PC-3 (cell line): Measurements from ENCODE around the gene CDK4. TPM values are rescaled to one million over a fixed set of nuclear protein-coding genes. Genes with fewer than 3 reads are reported as not detected.

Source experiments
- ATAC-seq: fragments of 200-7000 bp; cut with Tn5 transposase; 2 replicates; pipeline ENCODE4 v1.9.1; 2020; ENCODE audit warnings: mild to moderate bottlenecking, moderate library complexity
- BruUV-seq: library from RNA; stranded (reverse); fragments of 400-500 nt; replicated peaks from 2 replicates; lab custom pipeline; 2021; lab: Mats Ljungman, UMichigan
- CTCF ChIA-PET: fragments of 300-600 bp; sonication (Branson Sonifier 250); formaldehyde crosslinking; loops from one replicate; lab custom pipeline; 2022; ENCODE audit warnings: antibody characterized with exemption; lab: Charles Lee
- POLR2A ChIA-PET: fragments of 300-600 bp; sonication (Branson Sonifier 250); formaldehyde crosslinking; loops from one replicate; lab custom pipeline; 2022; ENCODE audit warnings: antibody characterized with exemption; ENCODE audit not compliant: unreplicated experiment; lab: Charles Lee
- DNase-seq: peaks from one replicate; pipeline ENCODE4 v3.0.0-alpha.2; 2015
- H2AFZ ChIP-seq: fragments of 300-600 bp; sonication (generic); 2 replicates; pipeline ENCODE4 v1.6.0; 2016; ENCODE audit warnings: antibody characterized with exemption, low read length
- H3F3A ChIP-seq: fragments of 300-600 bp; sonication (generic); one replicate; pipeline ENCODE4 v1.6.0; 2017; ENCODE audit warnings: antibody characterized with exemption, low read length, control low read depth, mild to moderate bottlenecking; ENCODE audit not compliant: unreplicated experiment
- H3K27ac ChIP-seq: fragments of 300-600 bp; sonication (generic); 2 replicates; pipeline ENCODE4 v1.5.1; 2016; ENCODE audit warnings: mild to moderate bottlenecking, low read length
- H3K27me3 ChIP-seq: fragments of 300-600 bp; sonication (generic); 2 replicates; pipeline ENCODE4 v1.6.1; 2016; ENCODE audit warnings: low read length, mixed read lengths
- H3K36me3 ChIP-seq: fragments of 300-600 bp; sonication (generic); 2 replicates; pipeline ENCODE4 v1.6.1; 2016; ENCODE audit warnings: low read depth, mixed run types, low read length, mixed read lengths
- H3K4me1 ChIP-seq: fragments of 300-600 bp; sonication (generic); 2 replicates; pipeline ENCODE4 v1.5.1; 2016; ENCODE audit warnings: low read length; ENCODE audit not compliant: insufficient read depth
- H3K4me2 ChIP-seq: fragments of 300-600 bp; sonication (generic); 2 replicates; pipeline ENCODE4 v1.6.0; 2016; ENCODE audit warnings: low read length
- H3K4me3 ChIP-seq: fragments of 300-600 bp; sonication (generic); 2 replicates; pipeline ENCODE4 v1.5.1; 2016; ENCODE audit warnings: mild to moderate bottlenecking, low read length, mixed read lengths
- H3K79me2 ChIP-seq: fragments of 300-600 bp; sonication (generic); 2 replicates; pipeline ENCODE4 v1.6.1; 2017; ENCODE audit warnings: low read length, mixed read lengths
- H3K9ac ChIP-seq: fragments of 300-600 bp; sonication (generic); 2 replicates; pipeline ENCODE4 v1.6.0; 2016; ENCODE audit warnings: mild to moderate bottlenecking, low read length
- H3K9me2 ChIP-seq: fragments of 300-600 bp; sonication (generic); replicated peaks from 2 replicates; pipeline ENCODE4 v1.6.1; 2016; ENCODE audit warnings: mixed run types, low read length, mixed read lengths
- H3K9me3 ChIP-seq: fragments of 300-600 bp; sonication (generic); 2 replicates; pipeline ENCODE4 v1.6.1; 2016; ENCODE audit warnings: low read length, mixed read lengths
- H4K20me1 ChIP-seq: fragments of 300-600 bp; sonication (generic); 2 replicates; pipeline ENCODE4 v1.6.1; 2016; ENCODE audit warnings: low read length, mixed read lengths
- EZH2 ChIP-seq: fragments of 300-600 bp; sonication (generic); IDR thresholded peaks from one replicate; pipeline ENCODE4 v1.6.1; 2017; ENCODE audit warnings: antibody characterized with exemption, mild to moderate bottlenecking, low read length; ENCODE audit not compliant: unreplicated experiment
- EZH2phosphoT487 ChIP-seq: fragments of 300-600 bp; sonication (generic); IDR thresholded peaks from 2 replicates; pipeline ENCODE4 v1.6.1; 2018; ENCODE audit warnings: mild to moderate bottlenecking, antibody characterized with exemption, low read length, borderline replicate concordance
- intact Hi-C: fragments of 100-400 bp; cut with micrococcal nuclease; formaldehyde crosslinking; loops from 2 replicates; pipeline ENCODE4 v1.9.0; 2023
- total RNA-seq: library from RNA; depleted of rRNA; stranded (reverse); fragments of >200 nt; gene quantifications from 2 replicates; pipeline ENCODE4 v1.2.3, GENCODE V29; 2014
- TF ChIP-seq, protein P1 (sequence below): fragments of 300-600 bp; sonication (generic); conservative IDR thresholded peaks from 2 replicates; pipeline ENCODE4 v1.5.1; 2017; ENCODE audit warnings: antibody characterized with exemption, low read depth, mild to moderate bottlenecking, low read length

Gene CDK4
- total RNA-seq, 1 experiment from 2014 or later = 212 TPM

DNA sequence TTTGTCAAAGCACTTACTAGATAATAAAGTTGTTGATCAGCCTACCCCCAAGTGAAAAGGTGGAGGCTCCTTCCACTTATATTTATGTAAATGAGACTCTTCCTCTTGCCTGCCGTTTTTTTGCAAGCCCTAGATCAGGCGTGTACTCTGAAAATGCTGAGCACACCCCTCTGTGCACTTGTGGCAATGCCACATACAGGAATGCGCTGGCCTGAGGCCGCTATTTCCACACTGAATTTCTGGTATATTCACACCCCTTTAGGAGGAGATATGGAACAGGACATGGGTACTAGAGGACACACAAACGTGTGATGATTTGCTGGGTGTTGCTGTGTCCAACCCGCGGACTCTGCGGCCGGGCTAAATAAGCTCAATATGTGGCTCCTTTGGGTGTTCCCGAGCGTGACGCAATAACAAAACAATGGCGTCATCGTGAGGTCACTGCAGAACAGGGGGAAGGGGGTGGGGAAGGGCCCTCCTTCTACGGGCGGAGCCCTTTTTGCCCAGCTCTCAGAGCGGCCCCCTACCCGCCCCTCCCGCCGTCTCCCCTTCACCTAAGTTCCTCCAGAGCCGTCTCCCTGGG lies 7.8 kb downstream of the CDK4 start:
- H3K36me3 ChIP-seq = peaks cover 18% of the 10 kb centered on the region
- ChIA-PET CTCF (interaction anchor here (1.2 kb wide), 1 partner anchor 18 kb away, joined by 3 read pairs; no protein-coding TSS in a partner anchor), POLR2A (interaction anchor here (0.5 to 0.6 kb wide), 3 partner anchors 10 to 219 kb away, joined by 3 to 5 read pairs (median 4); no protein-coding TSS in a partner anchor)
- ATAC-seq (no peak; the same call in 1 of the 2 replicates), DNase-seq (no peak)
- H3K9ac ChIP-seq = peak overlapping the region; percentile 88; the same call in 1 of the 2 replicates
- peak overlapping the region; percentile 76; the same call in 1 of the 2 replicates for H2AFZ ChIP-seq
- peak overlapping the region; percentile 86 for H3K4me3 ChIP-seq
- H3K9me2 ChIP-seq = no peaks in the 10 kb centered on the region
- intact Hi-C loops = no loop called here
- BruUV-seq = TSS peak; percentile 22
- H3F3A ChIP-seq = peaks cover 4% of the 10 kb centered on the region
- H3K4me2 ChIP-seq = peak overlapping the region; percentile 97
- peaks cover 7% of the 10 kb centered on the region for H3K27me3 ChIP-seq
- H3K4me1 ChIP-seq = no peaks in the 10 kb centered on the region; the same call in 1 of the 2 replicates
- H4K20me1 ChIP-seq = no peaks in the 10 kb centered on the region
- no peaks in the 10 kb centered on the region for H3K9me3 ChIP-seq
- no peak for TF ChIP-seq EZH2
- TF ChIP-seq, protein P1, sequence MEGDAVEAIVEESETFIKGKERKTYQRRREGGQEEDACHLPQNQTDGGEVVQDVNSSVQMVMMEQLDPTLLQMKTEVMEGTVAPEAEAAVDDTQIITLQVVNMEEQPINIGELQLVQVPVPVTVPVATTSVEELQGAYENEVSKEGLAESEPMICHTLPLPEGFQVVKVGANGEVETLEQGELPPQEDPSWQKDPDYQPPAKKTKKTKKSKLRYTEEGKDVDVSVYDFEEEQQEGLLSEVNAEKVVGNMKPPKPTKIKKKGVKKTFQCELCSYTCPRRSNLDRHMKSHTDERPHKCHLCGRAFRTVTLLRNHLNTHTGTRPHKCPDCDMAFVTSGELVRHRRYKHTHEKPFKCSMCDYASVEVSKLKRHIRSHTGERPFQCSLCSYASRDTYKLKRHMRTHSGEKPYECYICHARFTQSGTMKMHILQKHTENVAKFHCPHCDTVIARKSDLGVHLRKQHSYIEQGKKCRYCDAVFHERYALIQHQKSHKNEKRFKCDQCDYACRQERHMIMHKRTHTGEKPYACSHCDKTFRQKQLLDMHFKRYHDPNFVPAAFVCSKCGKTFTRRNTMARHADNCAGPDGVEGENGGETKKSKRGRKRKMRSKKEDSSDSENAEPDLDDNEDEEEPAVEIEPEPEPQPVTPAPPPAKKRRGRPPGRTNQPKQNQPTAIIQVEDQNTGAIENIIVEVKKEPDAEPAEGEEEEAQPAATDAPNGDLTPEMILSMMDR = no peak
- TF ChIP-seq EZH2phosphoT487 = no peak
- peaks cover 3% of the 10 kb centered on the region; the same call in 1 of the 2 replicates for H3K79me2 ChIP-seq
- H3K27ac ChIP-seq = no peak overlapping the region

GRCh38 chr12:57743769-57744168 lies 8.3 kb downstream of the CDK4 start:
- Histone ChIP-seq H3K79me2 (no peaks in the 10 kb centered on the region), H4K20me1 (no peaks in the 10 kb centered on the region), H2AFZ (no peak overlapping the region), H3K27me3 (peaks cover 12% of the 10 kb centered on the region), H3K36me3 (peaks cover 13% of the 10 kb centered on the region; the same call in 1 of the 2 replicates), H3K4me3 (no peak overlapping the region), H3K9me2 (no peaks in the 10 kb centered on the region), H3K27ac (no peak overlapping the region), H3K4me2 (no peak overlapping the region), H3K4me1 (no peaks in the 10 kb centered on the region; the same call in 1 of the 2 replicates), H3F3A (peaks cover 4% of the 10 kb centered on the region), H3K9me3 (no peaks in the 10 kb centered on the region), H3K9ac (no peak overlapping the region)
- no TSS peak for BruUV-seq
- no peak for TF ChIP-seq EZH2phosphoT487
- TF ChIP-seq, protein P1 = no peak
- no peak for TF ChIP-seq EZH2
- POLR2A ChIA-PET = interaction anchor here (0.6 kb wide), 2 partner anchors 9 to 219 kb away, joined by 3 to 5 read pairs; no protein-coding TSS in a partner anchor
- DNase-seq (no peak), ATAC-seq (no peak)
- CTCF ChIA-PET = no interaction called here
- intact Hi-C loops = no loop called here
